Inflammatory macrophage treated with lipopolysaccharide for 4 hours (primary cell): ENCODE results near the gene RADIL.
A peak's percentile ranks its signal among the peaks of the same experiment; 100 is the strongest.

ENCODE experiments used
- DNase-seq: peaks from one replicate; pipeline ENCODE4 v3.0.0-alpha.2; 2020

The RADIL gene

DNA sequence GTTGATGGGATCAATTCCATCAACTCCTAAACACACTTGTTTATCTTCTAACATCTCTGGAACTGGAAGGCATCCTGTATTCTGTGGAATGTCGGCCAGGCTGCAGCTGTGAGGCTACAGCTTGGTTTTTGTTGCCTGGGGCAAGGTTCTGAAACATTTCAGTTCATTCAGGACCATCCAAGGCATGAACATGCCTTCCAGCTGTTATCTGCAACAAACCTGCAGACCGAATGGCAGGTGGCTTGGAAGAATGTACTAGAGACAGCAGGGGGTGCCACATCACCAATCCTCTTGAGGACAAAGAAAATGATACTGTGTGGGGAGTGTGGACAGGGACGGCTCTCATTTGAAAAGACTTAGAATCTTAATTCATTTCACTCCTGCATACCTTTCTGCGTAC lies 34.1 kb downstream of the RADIL start:
- no peak for DNase-seq

DNA sequence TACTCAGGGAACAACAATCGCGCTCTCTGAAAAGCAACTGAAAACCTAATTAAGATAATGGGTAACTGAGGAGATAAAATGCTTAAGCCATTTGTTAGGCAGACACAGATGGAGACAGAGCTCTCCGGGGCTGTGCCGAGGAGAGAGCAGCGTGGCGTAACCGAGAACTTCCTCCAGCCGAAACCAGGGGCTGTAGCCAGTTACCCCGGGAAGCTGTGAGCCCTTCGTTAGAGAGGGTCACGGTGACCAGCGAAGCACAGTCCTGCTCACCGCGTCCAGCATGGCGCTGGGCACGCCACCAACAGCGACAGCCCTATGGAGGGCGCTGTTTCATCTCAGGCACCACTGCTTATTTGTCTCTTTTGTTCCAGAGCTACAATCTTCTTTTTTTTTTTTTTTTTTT lies 37.8 kb downstream of the RADIL start:
- DNase-seq: no peak

DNA sequence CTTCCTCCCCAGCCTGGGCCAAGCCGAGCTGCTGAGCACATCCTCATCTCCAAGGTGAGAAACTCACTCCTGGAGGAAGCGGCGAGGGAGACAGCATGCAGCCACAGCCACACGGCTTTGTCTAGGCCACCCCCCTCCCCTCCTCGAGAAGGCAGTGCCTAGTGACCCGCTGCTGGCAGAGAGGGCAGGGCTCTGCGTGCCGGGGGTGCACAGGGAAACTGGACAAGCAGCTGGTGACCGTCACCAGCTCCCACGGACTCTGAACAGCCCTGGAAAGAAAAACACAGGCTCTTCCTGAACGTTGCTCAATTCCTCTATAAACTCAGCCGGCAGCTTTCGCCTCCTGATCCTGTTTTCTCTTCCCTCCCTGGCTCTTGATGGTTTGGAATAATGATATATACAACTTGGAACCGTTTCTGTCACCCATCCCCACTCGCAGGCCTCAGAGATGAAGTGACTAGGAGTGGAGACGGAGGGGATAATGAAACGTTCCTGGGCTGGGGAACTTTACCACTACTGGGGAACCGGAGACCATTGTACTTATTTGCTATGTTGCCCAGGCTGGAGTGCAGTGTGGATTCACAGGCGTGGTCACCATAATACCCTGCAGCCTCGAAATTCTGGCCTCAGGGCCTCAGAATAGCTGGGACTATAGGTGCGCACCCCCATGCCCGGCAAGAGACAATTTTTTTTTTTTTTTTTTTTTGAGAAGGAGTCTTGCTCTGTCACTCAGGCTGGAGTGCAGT lies 41.0 kb downstream of the RADIL start:
- no peak for DNase-seq

DNA sequence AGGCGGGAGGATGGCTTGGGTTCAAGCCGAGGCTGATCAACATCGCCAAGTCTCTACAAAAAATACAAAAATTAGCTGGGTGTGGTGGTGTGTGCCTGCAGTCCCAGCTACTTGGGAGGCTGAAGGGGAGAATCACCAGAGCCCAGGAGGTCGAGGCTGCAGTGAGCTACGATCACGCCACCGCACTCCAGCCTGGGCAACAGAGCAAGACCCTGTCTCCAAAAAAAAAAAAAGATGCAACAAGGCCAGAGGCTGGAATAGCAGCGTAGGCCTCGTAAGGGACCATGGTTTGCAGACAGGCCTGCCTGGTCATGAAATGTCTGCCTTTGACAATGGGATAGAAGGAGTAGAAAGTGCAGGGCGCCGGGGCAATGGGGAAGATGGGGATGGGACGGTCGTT lies 41.7 kb downstream of the RADIL start:
- DNase-seq: no peak

DNA sequence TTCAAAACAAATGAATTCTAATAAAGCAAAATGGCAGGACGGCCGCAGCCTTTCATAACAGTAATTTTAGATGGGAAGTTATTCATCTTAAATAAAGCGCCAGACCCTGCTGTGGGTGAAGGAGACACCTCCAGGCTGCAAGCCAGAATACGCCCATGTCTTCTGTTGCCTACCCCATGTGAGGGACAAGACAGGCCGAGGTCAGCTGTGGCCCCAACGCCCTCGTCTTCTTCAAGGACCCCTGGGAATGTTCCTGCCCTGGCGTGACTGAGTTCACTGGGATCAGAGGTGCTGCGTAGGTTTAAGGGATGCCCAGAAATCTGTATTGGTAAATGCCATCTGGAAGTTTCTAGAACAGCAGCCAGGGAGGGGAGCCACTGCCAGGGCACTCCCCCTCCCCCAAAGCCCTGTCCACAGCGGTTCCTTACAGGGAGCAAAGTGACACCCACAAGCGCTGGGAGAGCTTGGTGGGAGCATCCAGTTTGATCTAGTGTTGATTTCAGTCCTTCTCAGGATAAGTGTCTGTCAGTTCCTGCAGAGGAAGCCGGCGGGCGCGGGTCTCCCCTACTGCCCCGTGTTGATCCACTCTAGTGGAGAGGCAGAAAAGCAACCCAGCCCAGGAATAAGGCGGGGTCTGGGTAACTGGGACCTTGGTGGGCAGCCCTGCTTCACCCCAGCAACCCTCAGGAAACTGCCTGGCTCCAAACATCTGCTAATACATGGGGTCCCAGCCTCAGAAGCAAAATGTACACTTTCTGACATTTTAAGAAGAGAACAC lies 42.3 kb downstream of the RADIL start:
- no peak for DNase-seq

DNA sequence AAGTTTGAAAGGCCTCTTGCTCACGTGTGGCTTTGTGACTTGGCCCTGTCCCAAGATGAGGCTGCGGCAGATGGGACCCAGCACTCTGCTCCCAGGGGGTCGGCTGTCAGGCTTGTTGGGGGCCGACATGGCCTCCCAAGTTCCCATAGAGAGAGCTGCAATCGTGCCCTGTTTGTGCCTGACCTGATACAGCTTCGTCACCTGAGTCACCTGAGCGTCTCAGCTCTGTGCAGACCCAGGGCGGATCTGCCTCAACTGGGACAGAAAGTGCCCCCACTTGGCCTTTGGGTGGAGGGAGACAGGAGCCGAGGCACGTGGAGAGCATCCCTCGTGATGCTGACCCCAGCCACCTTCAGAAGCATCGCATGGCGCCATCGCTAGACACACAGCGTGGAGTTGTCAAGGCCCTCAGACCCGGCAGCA lies 43.4 kb downstream of the RADIL start:
- DNase-seq: no peak

DNA sequence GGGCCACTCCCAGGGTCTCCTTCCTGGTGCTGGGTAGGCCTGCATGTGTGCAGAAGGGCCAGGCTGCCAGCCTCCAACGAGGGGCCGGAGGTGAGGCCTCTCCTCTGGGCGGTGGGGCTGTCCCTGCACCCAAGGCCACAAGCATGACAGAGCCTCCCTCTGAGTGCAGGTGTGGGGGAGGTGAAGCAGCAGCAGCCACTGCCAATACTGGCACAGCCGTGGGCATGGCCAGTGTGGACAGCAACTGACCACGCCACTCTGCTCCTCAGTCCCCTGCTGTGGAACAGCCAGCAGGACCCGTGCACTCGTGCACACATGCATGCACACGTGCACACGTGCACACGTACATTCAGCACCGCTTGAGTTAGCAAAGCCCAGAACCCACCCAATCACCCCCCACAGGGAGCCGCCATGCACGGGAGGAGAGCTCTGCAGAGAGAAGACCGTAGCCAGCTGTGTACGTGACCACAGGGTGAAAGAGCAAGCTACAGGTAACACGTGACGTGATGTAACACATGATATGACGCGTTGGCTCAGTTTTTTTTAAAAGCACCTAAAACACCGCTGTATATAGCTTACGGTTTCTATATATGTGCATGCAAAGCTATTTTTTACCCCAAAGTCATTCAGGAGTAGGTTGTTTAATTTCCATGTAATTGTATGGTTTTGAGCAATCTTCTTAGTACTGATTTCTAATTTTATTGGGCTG lies 44.7 kb downstream of the RADIL start:
- no peak for DNase-seq

DNA sequence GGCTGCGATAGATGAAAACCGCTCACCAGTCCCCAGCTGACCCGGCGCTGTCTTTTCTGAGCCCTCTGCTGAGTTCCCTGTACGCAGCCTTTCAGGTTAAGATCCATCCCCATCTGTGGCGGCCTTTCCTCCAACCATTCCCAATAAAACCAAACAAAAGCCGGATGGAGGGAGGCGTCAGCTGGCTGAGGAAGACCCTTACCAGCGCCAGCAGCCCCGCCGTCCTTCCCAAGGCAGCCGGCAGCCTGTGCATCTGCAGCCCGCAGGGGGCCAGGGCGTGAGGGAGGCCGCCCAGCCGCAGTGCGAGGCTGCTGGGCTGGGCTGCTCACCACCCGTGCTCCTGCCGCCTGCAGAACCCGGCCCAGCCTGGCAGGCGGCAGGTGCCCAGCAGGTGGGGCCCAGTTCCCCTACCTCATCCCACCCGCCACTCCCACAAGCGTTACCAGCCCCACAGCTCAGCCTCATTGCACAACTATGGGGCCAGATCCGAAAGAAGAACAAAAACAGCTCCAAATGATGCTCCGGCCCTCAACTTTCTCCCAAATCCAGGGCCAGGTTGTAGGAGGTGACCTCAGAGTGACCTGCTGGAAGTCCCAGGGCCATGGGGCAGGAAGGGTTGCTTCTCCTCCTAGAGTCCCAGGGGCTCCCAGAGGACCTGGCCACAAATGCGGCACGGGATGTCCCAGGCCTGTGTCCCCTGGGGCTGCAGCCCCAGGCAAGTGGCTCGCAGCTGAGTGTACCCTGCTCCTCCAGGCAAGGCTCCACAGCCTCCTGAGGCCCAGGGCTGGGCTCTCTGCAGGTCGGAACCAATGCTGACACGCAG lies 45.5 kb downstream of the RADIL start:
- no peak for DNase-seq

DNA sequence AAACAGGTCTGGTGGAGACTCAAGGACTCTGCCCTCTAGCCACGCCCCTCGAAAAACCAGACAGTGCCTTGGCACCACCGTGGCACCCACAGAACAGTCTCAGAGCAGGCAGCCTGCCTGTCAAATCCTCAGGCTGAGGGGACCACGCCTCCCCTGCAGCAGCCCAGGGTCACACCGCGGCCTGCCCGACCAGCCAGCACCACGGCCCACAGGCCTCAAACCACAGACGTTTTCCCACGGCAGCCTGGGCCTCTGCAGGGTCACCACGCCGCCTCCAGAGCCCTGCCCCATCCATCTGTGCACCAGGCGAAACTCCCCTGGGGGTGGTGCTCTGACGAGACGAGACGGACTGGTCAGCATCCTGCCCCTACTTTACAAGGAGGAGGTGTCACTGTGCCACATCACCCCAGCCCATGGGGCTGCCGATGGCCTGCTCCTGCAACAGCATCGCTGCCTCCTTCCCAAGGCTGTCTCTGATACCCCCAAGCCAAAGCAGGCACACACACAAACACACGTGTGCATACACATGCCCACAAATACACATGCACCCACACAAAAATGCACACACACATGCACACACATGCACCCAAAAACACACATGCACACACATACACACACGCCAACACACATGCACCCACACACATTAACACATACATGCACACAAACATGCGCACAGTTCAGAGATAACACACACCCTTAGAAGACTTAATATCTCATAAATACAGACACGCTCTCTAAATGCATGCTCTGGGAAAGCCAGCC lies 46.3 kb downstream of the RADIL start:
- no peak for DNase-seq

DNA sequence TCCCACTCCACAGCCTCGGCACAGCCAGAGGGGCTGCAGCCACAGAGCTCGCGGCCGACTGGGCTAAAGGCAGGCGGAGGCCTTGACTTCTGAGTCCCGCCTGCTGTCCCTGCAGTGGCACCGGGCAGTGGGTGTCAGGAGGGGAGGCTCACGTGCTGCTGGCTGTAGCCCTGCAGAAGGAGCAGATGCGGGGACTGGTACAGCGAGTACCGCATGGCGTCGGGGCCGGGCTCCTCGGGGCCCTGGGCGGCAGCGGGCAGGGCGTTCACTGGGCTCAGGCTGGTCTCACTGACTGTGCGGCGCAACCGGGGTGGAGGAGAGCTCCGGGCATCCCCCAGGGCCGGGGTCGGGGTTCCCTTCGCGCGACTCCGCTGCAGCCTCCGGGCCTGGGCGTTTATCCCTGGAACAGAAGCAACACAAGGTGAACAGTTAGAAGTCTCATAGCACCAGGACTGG lies 47.3 kb downstream of the RADIL start:
- DNase-seq: no peak

DNA sequence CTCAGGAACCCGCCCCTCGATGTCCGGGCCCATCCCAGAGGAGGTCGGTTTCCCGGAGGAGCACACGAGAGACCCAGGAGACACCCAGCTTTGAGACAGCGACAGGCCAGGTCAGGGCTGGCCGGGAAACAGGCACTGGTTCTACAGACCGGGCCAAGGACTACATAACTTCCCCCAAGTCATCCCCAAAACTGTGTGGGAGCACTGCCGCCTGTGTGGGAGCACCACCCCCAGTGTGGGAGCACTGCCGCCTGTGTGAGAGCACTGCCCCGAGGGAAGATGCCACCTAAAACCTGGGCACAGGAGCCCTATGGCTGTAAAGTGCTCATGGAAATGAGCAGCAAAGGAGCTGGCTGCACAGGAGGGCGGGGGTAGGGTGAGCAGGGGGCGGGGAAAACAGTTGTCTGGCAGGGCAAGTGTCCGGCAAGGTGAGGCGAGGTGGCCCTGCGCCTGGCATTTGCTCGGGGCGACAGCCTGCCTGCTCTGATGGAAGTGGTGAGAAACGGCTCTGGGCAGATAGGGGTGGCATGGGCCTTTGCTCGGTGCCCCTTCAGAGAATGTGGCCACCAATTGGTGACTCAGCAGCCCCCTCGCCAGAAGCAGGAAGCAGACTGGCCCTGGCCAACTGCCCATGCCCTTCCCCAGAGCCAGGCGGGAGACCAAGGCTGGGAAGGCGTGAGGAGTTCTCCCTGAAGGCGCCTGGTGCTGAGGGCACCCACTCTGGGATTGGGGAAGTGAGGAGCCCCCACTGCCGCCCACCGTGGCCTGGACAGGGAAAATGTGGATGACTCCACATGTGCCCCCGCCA lies 47.9 kb downstream of the RADIL start:
- DNase-seq: no peak

DNA sequence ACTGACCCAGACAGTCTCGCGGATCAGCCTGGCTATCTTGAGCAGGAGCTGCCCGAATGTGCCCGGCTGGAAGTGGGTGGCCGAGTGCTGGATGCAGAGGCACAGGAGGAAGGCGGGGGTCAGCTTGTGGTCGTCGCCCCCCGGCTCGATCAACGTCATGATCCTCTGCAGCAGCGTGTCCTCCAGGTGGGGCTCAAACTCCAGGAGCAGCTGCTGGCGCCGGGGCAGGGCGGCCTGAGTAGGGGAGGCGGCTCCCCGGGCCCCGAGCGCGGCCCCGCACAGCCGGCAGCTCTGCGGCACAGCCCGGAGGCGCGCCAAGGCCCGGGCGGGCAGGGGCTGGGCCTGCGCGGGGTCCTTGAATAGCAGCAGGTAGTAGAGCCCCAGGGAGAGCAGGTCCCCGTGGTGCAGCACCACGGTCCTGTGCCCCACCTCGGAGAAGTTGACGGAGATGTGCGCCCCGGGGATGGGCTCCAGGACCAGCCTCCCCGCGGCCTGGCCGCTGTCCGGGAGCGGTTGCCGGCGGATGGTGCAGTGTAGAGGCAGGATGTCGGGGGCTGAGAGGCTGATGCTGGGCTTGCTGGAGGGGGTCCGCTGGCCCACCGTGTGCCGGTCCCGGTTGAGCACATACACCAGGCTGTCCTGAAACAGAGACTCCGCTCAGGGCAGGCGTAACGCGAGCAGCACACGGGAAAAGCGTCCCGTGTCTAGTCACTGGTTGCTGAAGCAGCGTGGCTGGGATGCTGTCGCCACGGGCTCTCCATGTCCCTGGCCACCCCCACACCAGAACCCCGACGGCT lies 48.7 kb downstream of the RADIL start:
- no peak for DNase-seq

DNA sequence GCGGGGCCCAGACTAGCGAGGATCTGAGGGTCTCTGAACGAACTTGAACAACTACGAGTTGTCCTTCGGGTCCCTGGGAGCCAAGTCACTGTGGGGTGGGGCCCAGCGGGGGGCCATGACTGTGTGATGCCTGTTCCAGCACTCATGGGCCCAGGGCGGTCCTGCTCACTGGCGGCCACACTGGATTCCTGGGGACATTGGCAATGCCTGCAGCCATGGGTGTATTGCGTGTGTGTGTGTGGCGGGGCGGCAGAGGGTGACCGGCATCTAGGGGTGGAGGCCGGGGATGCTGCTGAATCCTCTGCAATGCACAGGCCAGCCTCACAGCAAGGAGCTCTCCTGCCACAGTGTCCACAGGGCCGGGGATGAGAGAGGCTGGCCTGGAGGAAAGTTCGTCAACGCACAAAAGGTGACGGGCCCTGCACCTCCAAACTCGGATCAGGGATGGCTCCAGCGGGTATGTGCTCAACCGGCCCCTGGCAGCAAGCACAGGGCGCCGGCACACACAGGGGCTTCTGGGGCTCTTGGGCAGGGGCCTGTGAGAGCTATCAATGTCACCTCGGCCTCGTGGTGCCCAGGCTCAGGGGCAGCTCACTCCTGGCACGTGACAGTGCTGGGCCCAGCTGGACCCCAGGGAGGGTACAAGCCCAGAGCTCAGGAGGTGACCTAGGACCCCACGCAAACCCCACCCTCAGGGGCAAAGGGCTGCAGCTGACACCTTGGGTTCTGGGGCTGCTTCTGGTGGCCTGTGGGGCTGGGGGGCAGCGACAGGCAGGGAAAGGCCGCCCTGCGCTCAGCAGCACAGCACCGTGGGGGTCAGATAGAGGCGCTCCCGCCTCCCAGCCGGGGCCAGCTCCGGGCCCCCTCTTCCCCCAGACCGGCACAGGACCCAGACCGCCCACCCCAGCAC lies 49.6 kb downstream of the RADIL start:
- DNase-seq: no peak

DNA sequence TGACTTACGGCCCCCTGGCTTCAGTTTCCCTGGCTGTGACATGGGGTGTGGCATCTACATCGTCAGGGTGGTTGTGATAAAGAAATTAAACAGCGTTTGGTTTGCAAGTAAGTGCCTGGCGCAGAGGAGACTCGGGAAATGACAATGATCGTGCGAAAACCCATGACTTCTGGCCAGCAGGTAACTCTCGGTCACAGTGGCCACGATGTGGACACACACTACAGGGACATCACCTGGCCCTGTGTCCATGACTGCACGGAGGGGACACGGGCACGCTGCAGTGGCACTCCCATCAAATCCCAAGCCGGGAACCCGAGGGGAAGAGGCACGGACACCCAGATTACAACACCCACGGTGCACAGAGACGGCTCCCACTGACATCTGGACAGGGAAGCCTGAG lies 50.3 kb downstream of the RADIL start:
- DNase-seq: no peak

DNA sequence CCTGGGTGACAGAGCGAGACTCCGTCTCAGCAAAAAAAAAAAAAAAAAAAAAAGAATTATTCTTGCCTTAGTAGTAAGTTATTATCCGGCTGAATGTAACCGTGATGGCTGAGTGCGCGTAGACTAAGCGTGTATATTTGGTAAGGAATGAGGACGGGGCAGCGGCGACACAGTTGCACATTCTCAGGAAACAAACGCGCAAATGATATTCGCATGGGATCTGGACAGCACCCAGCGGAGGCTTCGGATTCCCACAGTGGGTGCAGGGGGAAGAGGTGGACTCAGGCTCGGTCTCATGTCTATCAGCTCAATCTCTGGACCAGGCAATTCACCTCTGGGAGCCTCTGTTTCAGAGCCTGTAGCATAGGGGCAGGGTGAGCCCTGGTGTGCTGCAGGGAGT lies 50.8 kb downstream of the RADIL start:
- DNase-seq: no peak

DNA sequence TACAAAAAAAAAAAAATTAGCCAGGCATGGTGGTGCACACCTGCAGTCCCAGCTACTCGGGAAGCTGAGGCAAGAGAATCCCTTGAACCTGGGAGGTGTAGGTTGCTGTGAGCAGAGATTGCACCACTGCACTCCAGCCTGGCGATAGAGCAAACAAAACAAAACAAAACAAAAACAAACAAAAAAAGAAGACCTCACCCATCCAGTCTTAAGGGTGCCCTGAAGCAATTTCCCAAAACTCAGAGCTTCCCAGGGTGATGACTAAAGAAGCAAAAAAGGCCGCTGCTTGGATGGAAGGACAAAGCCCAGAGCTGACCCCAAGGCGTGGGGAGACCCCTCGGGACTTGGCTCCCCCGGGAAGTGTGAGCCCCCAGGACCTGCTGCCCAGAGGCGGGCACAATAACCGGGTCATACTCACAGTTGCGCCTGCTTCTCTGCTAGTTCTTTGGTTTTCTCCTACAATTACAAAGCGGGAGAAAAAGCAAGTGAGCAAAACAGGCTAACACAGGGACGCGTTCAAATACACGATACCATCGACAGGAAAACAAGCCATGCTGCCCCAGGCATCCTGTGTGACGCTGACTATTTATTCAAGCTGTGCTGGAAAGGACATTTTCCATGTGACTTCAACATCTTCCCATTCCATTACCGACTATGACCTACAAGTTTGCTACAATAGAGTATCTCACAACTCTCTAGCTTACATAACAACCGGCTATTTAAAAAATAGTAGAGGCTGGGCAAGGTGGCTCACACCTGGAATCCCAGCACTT lies 51.6 kb downstream of the RADIL start:
- DNase-seq: no peak

DNA sequence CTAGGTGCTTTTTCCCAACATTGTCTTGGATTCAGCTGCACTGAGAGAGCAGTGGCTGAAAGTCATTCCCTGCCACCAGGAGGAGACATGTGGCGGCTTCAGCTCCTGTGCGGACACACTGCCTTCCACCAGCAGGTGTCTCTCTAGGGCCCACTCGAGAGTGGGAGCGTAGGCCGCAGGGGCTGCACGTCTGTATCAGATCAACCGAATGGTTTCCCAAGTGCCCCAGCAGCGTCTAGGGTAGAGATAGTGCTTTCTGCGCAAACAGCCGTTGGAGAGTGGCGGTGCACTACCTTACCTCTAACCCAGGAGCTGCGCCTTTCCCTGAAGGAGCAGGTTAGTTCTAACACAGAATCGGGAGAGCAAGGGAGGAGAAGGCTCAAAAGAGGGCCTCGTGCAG lies 53.3 kb downstream of the RADIL start:
- peak; percentile 54 for DNase-seq

DNA sequence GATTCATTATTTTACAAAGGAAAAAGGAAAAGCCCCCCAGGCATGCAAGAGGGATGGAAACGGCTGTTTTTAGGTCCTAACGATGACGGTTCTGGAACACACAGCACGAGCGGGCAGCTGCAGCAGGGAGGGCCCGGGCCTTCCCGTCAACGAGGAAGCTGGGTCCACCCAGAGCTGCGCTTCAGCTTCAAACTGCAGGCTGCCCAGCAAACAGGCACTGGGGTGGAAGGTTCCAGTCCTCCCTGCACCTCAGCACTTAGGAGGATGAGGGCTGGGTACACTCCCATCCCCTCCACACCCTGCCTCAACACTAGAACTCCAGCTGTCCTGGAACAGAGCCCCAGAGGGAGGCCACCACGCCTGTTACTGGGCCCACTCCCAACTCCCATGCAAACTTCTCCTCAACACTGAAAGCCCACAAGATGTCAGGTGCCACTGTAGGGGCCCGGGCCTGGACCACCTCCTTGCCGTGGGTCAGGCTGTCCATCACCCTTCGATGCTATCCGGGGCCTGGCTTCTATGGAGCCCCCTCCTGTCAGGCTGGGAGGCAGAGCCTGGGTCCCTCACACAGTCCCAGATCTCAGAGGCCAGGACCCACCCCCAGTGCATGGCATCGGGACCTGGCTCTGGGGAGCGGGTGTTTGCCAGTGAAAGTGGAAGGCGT lies 54.7 kb downstream of the RADIL start:
- DNase-seq: no peak
